H9 (cell line): ENCODE results near the gene NCAM2. TPM values are rescaled to one million over a fixed set of nuclear protein-coding genes. Genes with fewer than 3 reads are reported as not detected.
"Not testable (repeated sequence)": the region's sequence is repeated elsewhere in the genome, so short reads cannot be mapped to it uniquely, and the experiment has no call there.

Source experiments
- DNase-seq: peaks from one replicate; pipeline ENCODE4 v3.0.0-alpha.2; 2017
- H2AFZ ChIP-seq: one replicate; pipeline ENCODE4 v1.6.1; 2013; ENCODE audit warnings: mild to moderate bottlenecking, low read length, control low read depth, moderate library complexity
- H2AK5ac ChIP-seq: 2 replicates; pipeline ENCODE4 v1.6.1; 2013; ENCODE audit warnings: low read length, control low read depth, mixed read lengths; ENCODE audit not compliant: insufficient read length
- H2BK120ac ChIP-seq: one replicate; pipeline ENCODE4 v1.6.1; 2013; ENCODE audit warnings: low read depth, mild to moderate bottlenecking, low read length, control low read depth, inconsistent platforms; ENCODE audit not compliant: poor library complexity, severe bottlenecking
- H2BK12ac ChIP-seq: 2 replicates; pipeline ENCODE4 v1.6.1; 2013; ENCODE audit warnings: low read length, control low read depth, mixed read lengths, low read depth; ENCODE audit not compliant: insufficient read length
- H2BK15ac ChIP-seq: 2 replicates; pipeline ENCODE4 v1.6.1; 2013; ENCODE audit warnings: low read depth, low read length, control low read depth
- H2BK20ac ChIP-seq: one replicate; pipeline ENCODE4 v1.6.1; 2013; ENCODE audit warnings: low read depth, mild to moderate bottlenecking, low read length, control low read depth, inconsistent platforms; ENCODE audit not compliant: poor library complexity, severe bottlenecking
- H2BK5ac ChIP-seq: 2 replicates; pipeline ENCODE4 v1.6.1; 2013; ENCODE audit warnings: low read length, control low read depth, mixed read lengths; ENCODE audit not compliant: insufficient read length
- H3K14ac ChIP-seq: 2 replicates; pipeline ENCODE4 v1.6.1; 2013; ENCODE audit warnings: low read length, control low read depth; ENCODE audit not compliant: insufficient read depth
- H3K18ac ChIP-seq: 2 replicates; pipeline ENCODE4 v1.6.1; 2013; ENCODE audit warnings: low read depth, mild to moderate bottlenecking, mixed read lengths, low read length, control low read depth; ENCODE audit not compliant: insufficient read length
- H3K23ac ChIP-seq: 2 replicates; pipeline ENCODE4 v1.6.1; 2013; ENCODE audit warnings: low read length, control low read depth, mixed read lengths, low read depth; ENCODE audit not compliant: insufficient read length
- H3K23me2 ChIP-seq: 2 replicates; pipeline ENCODE4 v1.6.1; 2013; ENCODE audit warnings: low read depth, mild to moderate bottlenecking, mixed read lengths, low read length, control low read depth; ENCODE audit not compliant: insufficient read length, poor library complexity, severe bottlenecking
- H3K27ac ChIP-seq: 2 replicates; pipeline ENCODE4 v1.5.1; 2013; ENCODE audit warnings: low read length, control low read depth, mixed read lengths, low read depth; ENCODE audit not compliant: insufficient read length
- H3K27me3 ChIP-seq: 2 replicates; pipeline ENCODE4 v1.6.1; 2013; ENCODE audit warnings: low read length, control low read depth, inconsistent platforms; ENCODE audit not compliant: insufficient read depth
- H3K4ac ChIP-seq: 2 replicates; pipeline ENCODE4 v1.6.1; 2013; ENCODE audit warnings: low read depth, mild to moderate bottlenecking, control low read depth, inconsistent platforms, low read length, moderate library complexity
- H3K4me1 ChIP-seq: 2 replicates; pipeline ENCODE4 v1.6.1; 2013; ENCODE audit warnings: low read length, control low read depth, inconsistent platforms; ENCODE audit not compliant: insufficient read depth
- H3K4me2 ChIP-seq: 2 replicates; pipeline ENCODE4 v1.6.1; 2013; ENCODE audit warnings: low read length, control low read depth, mixed read lengths; ENCODE audit not compliant: insufficient read length, insufficient read depth
- H3K56ac ChIP-seq: 2 replicates; pipeline ENCODE4 v1.6.1; 2013; ENCODE audit warnings: low read depth, mild to moderate bottlenecking, mixed read lengths, low read length, control low read depth; ENCODE audit not compliant: insufficient read length
- H3K79me1 ChIP-seq: 2 replicates; pipeline ENCODE4 v1.6.1; 2013; ENCODE audit warnings: low read depth, mild to moderate bottlenecking, moderate library complexity, low read length, control low read depth, inconsistent platforms; ENCODE audit not compliant: insufficient read depth, poor library complexity, severe bottlenecking
- H3K79me2 ChIP-seq: 2 replicates; pipeline ENCODE4 v1.6.1; 2013; ENCODE audit warnings: low read length, control low read depth, inconsistent platforms; ENCODE audit not compliant: insufficient read depth
- H3K9ac ChIP-seq: 2 replicates; pipeline ENCODE4 v1.6.1; 2013; ENCODE audit warnings: low read length, control low read depth, mixed read lengths; ENCODE audit not compliant: insufficient read length; ENCODE audit errors: extremely low read depth
- H3K9me3 ChIP-seq: one replicate; pipeline ENCODE4 v1.6.1; 2013; ENCODE audit warnings: low read depth, low read length, inconsistent platforms; ENCODE audit not compliant: control insufficient read depth
- H3T11ph ChIP-seq: one replicate; pipeline ENCODE4 v1.6.1; 2013; ENCODE audit warnings: mild to moderate bottlenecking, low read length, control low read depth, inconsistent platforms
- H4K20me1 ChIP-seq: one replicate; pipeline ENCODE4 v1.6.1; 2013; ENCODE audit not compliant: control insufficient read depth, insufficient read length, insufficient read depth
- H4K5ac ChIP-seq: 2 replicates; pipeline ENCODE4 v1.6.1; 2013; ENCODE audit warnings: low read depth, mild to moderate bottlenecking, mixed read lengths, low read length, control low read depth; ENCODE audit not compliant: insufficient read length
- H4K8ac ChIP-seq: replicated peaks from 2 replicates; pipeline ENCODE4 v1.6.1; 2013; ENCODE audit warnings: low read length, control low read depth, mixed read lengths, low read depth; ENCODE audit not compliant: insufficient read length
- H4K91ac ChIP-seq: 2 replicates; pipeline ENCODE4 v1.6.1; 2013; ENCODE audit warnings: low read depth, mild to moderate bottlenecking, moderate library complexity, mixed read lengths, low read length, control low read depth; ENCODE audit not compliant: insufficient read length
- H3K27ac Mint-ChIP-seq, 3 experiments: 2 replicates in 2 of 3; 3 replicates in 1 of 3; pipeline ENCODE4 v1.8.0; 2020 to 2021; ENCODE audit warnings: mixed read lengths in 3 of 3, mild to moderate bottlenecking in 1 of 3, moderate library complexity in 1 of 3
- H3K27me3 Mint-ChIP-seq: 2 replicates; pipeline ENCODE4 v1.8.0; 2021; ENCODE audit warnings: low read depth, mild to moderate bottlenecking, moderate library complexity, mixed read lengths
- H3K36me3 Mint-ChIP-seq, 3 experiments: 2 replicates in 2 of 3; 3 replicates in 1 of 3; pipeline ENCODE4 v1.8.0; 2020 to 2021; ENCODE audit warnings: low read depth in 3 of 3, mixed read lengths in 3 of 3; ENCODE audit not compliant: insufficient read depth in 1 of 3
- H3K4me1 Mint-ChIP-seq, 2 experiments: 2 replicates each; pipeline ENCODE4 v1.8.0; 2020; ENCODE audit warnings: mixed read lengths in 2 of 2
- H3K4me3 Mint-ChIP-seq, 2 experiments: 2 replicates in 1 of 2; 3 replicates in 1 of 2; pipeline ENCODE4 v1.8.0; 2020 to 2021; ENCODE audit warnings: mild to moderate bottlenecking in 2 of 2, mixed read lengths in 2 of 2, moderate library complexity in 1 of 2
- H3K9me3 Mint-ChIP-seq, 2 experiments: 2 replicates in 1 of 2; 3 replicates in 1 of 2; pipeline ENCODE4 v1.8.0; 2020; ENCODE audit warnings: mild to moderate bottlenecking in 2 of 2, mixed read lengths in 2 of 2, moderate library complexity in 1 of 2
- CTCF ChIP-seq: fragments of 200-600 bp; sonication (generic); conservative IDR thresholded peaks from 3 replicates; pipeline ENCODE4 v1.8.0; 2021; ENCODE audit warnings: antibody characterized with exemption, mild to moderate bottlenecking
- WGBS: extraction: QIAGEN DNeasy Blood & Tissue Kit; methylation state at CpG from one replicate; pipeline ENCODE4 v1.1.7; 2013; ENCODE audit warnings: missing lambda C conversion rate, low lambda C conversion rate, mixed read lengths; ENCODE audit not compliant: insufficient read length; ENCODE audit errors: extremely low coverage; 5-methylcytosine and 5-hydroxymethylcytosine counted together
- total RNA-seq: library from RNA; stranded (reverse); gene quantifications from 2 replicates; pipeline ENCODE4 v1.2.1, GENCODE V29; 2021

Gene NCAM2
- total RNA-seq, 1 experiment from 2014 or later: 2.2 TPM

DNA sequence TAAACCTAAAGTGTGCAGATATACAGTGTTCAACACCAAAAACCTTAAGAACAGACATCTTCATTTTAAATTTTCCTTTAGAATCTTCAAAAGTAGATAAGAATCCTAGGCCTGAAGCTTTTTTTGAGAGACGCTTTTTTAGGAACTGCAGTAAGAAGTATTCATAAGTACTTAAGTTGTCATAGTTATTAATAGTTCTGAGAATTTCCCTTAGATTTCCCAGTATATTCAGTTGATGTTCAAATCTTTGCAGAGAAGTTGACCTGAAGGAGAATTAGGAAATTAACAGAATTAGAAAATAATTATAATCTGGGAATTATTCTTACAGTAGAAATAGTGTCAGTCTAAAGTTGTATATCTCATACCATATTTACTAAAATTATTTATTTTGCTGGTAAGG lies 150.3 kb downstream of the NCAM2 start:
- Mint-ChIP-seq H3K36me3 (no peaks in the 10 kb centered on the region), H3K4me3 (no peak overlapping the region), H3K4me1 (no peaks in the 10 kb centered on the region), H3K27ac (no peak overlapping the region), H3K9me3 (no peaks in the 10 kb centered on the region), H3K27me3 (no peaks in the 10 kb centered on the region)
- H4K5ac ChIP-seq: no peak overlapping the region
- H3K4ac ChIP-seq: no peak overlapping the region
- H3K9me3 ChIP-seq: no peaks in the 10 kb centered on the region
- no peaks in the 10 kb centered on the region for H3K23me2 ChIP-seq
- no peaks in the 10 kb centered on the region for H3K4me1 ChIP-seq
- WGBS: no CpG with 5 or more reads among the region's 1 CpG
- H3K14ac ChIP-seq: no peak overlapping the region
- H2AFZ ChIP-seq: no peak overlapping the region
- H3T11ph ChIP-seq: no peak overlapping the region
- no peak overlapping the region for H2AK5ac ChIP-seq
- no peak overlapping the region for H3K23ac ChIP-seq
- H3K27ac ChIP-seq: no peak overlapping the region
- H3K27me3 ChIP-seq: no peaks in the 10 kb centered on the region
- H4K20me1 ChIP-seq: no peaks in the 10 kb centered on the region
- no peak overlapping the region for H4K8ac ChIP-seq
- no peak overlapping the region for H3K4me2 ChIP-seq
- H2BK15ac ChIP-seq: no peak overlapping the region
- H3K9ac ChIP-seq: no peak overlapping the region
- no peak overlapping the region for H2BK120ac ChIP-seq
- no peak overlapping the region for H3K18ac ChIP-seq
- no peaks in the 10 kb centered on the region for H3K79me1 ChIP-seq
- H4K91ac ChIP-seq: no peak overlapping the region
- DNase-seq: no peak
- no peak overlapping the region for H2BK5ac ChIP-seq
- no peaks in the 10 kb centered on the region for H3K79me2 ChIP-seq
- no peak overlapping the region for H3K56ac ChIP-seq
- no peak for TF ChIP-seq CTCF
- H2BK20ac ChIP-seq: no peak overlapping the region
- H2BK12ac ChIP-seq: no peak overlapping the region

- not testable (repeated sequence) for H3K18ac ChIP-seq, H2BK5ac ChIP-seq, H3K27me3 Mint-ChIP-seq, H2AFZ ChIP-seq, H2BK12ac ChIP-seq, H3K79me1 ChIP-seq, H2BK15ac ChIP-seq, H2AK5ac ChIP-seq, H3K79me2 ChIP-seq, H4K20me1 ChIP-seq, H3K23ac ChIP-seq, H3K23me2 ChIP-seq, H3K9me3 Mint-ChIP-seq, H3K56ac ChIP-seq, H3T11ph ChIP-seq, H3K4me1 ChIP-seq, DNase-seq, H4K8ac ChIP-seq, H3K27ac Mint-ChIP-seq, H4K5ac ChIP-seq, H3K4ac ChIP-seq, H2BK20ac ChIP-seq, H3K9me3 ChIP-seq, H3K4me1 Mint-ChIP-seq, H3K27me3 ChIP-seq, H2BK120ac ChIP-seq, H3K4me2 ChIP-seq, H3K27ac ChIP-seq, H3K9ac ChIP-seq, H3K4me3 Mint-ChIP-seq, H3K14ac ChIP-seq, H3K36me3 Mint-ChIP-seq, H4K91ac ChIP-seq
- no CpG with 5 or more reads among the region's 4 CpGs for WGBS
These were observed 151.2 kb downstream of the NCAM2 start for GRCh38 chr21:21149445-21149844.
